ENCODE data around the gene DGKQ. TPM values are rescaled to one million over a fixed set of nuclear protein-coding genes. Genes with fewer than 3 reads are reported as not detected.

DGKQ gene
- total and polyA plus RNA-seq, 2 donors from 2014 or later = 3.5 to 13.7 TPM

DNA sequence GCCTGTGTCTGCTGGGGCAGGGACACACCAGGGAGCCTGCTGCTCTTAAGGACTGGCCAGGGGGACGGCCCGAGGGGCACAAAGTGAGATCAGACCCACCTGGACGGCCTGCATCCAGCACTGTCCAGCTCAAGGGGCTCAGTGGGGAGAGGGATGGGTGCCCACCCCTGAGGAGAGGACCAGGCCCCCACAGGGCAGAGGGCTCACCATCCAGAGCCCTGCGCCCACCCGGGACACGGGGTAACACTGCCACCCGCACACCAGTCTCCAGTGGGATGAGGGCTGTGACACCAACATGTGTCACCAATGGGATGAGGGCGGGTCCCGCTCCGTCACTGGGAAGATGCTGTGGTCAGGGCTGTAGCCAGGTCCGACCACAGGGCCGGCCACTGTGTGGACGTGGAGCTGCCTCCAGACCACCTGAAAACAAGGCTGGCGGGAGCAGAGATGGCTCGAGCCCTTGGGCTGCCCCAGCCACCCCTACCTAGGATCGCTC, 13.2 kb downstream of the DGKQ start:
- H3K4me1 ChIP-seq (ENCODE audit: control insufficient read depth in 2 of 3, insufficient read depth in 2 of 3, low read depth in 1 of 3, low read length in 3 of 3) = no peaks in the 10 kb centered on the region
- TF ChIP-seq, protein P1, sequence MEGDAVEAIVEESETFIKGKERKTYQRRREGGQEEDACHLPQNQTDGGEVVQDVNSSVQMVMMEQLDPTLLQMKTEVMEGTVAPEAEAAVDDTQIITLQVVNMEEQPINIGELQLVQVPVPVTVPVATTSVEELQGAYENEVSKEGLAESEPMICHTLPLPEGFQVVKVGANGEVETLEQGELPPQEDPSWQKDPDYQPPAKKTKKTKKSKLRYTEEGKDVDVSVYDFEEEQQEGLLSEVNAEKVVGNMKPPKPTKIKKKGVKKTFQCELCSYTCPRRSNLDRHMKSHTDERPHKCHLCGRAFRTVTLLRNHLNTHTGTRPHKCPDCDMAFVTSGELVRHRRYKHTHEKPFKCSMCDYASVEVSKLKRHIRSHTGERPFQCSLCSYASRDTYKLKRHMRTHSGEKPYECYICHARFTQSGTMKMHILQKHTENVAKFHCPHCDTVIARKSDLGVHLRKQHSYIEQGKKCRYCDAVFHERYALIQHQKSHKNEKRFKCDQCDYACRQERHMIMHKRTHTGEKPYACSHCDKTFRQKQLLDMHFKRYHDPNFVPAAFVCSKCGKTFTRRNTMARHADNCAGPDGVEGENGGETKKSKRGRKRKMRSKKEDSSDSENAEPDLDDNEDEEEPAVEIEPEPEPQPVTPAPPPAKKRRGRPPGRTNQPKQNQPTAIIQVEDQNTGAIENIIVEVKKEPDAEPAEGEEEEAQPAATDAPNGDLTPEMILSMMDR (IDR thresholded peaks at IDR 0.05; ENCODE audit: borderline replicate concordance, extremely low read depth, insufficient read depth) = no peak
- H3K9ac ChIP-seq (ENCODE audit: low read length in 3 of 3) = no peak overlapping the region
- DNase-seq = peak in 2 of 5 donors; percentile 28 to 60
- no peak overlapping the region for H3K4me3 ChIP-seq (ENCODE audit: low read length in 3 of 3)
- no peak for FAIRE-seq
- intact Hi-C loops (cut with DNase I) = no loop called here
- H3K27ac ChIP-seq (ENCODE audit: low read depth in 2 of 2, low read length in 2 of 2) = no peak overlapping the region
- H3K9me3 ChIP-seq (ENCODE audit: control insufficient read depth in 2 of 3, insufficient read depth in 1 of 3, low read length in 3 of 3) = no peaks in the 10 kb centered on the region
- no peaks in the 10 kb centered on the region for H3K36me3 ChIP-seq (ENCODE audit: control insufficient read depth in 2 of 3, insufficient read depth in 3 of 3, low read length in 3 of 3)
- H3K27me3 ChIP-seq (ENCODE audit: control insufficient read depth, insufficient read depth, low read length) = no peaks in the 10 kb centered on the region

DNA sequence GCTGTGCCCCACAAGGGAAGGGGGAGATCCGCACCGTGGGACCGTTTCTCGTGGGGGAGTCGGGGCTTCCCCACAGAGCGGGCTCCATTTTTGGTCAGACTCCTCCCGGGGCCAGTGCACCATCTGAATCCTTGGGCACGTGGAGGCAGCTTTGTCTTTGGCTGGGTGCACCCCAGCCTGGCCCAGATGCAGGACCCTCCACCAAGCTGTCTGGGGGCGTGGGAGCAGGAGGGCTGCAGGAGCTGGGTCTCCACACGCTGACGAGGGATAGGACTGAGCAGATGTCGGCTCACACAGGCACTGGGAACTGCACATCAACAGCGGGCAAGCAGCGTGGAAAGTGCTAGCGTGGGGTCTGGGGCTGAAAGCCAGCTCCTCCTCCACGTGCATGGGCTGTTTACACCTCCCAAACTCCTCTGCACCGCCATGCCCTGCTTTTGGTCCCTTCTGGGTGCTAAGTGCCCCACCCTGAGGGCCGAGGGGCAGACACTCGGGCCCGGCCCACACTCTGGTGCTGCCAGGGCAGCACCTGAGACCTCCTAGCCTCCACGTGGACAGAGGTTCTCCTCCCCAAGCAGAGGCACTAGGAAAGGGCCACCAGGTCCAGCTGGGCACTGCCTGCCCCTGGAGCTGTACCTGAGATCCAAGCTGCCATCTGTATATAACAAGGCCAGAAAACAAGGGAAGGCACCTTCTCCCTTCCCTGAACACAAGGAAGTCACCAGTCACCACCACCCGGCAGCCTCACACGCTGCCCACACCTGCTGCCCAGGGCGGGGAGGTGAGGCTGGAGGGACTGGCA, 13.8 kb downstream of the DGKQ start:
- no peaks in the 10 kb centered on the region for H3K9me3 ChIP-seq (ENCODE audit: control insufficient read depth in 2 of 3, insufficient read depth in 1 of 3, low read length in 3 of 3)
- no peaks in the 10 kb centered on the region for H3K27me3 ChIP-seq (ENCODE audit: control insufficient read depth, insufficient read depth, low read length)
- no peaks in the 10 kb centered on the region for H3K4me1 ChIP-seq (ENCODE audit: control insufficient read depth in 2 of 3, insufficient read depth in 2 of 3, low read depth in 1 of 3, low read length in 3 of 3)
- intact Hi-C loops (cut with DNase I) = no loop called here
- H3K9ac ChIP-seq (ENCODE audit: low read length in 3 of 3) = no peak overlapping the region
- TF ChIP-seq, protein P1 (IDR thresholded peaks at IDR 0.05; ENCODE audit: borderline replicate concordance, extremely low read depth, insufficient read depth) = no peak
- no peak overlapping the region for H3K4me3 ChIP-seq (ENCODE audit: low read length in 3 of 3)
- no peak overlapping the region for H3K27ac ChIP-seq (ENCODE audit: low read depth in 2 of 2, low read length in 2 of 2)
- peaks cover 0 to under 1% (median 0%) of the 10 kb centered on the region in 3 donors for H3K36me3 ChIP-seq (ENCODE audit: control insufficient read depth in 2 of 3, insufficient read depth in 3 of 3, low read length in 3 of 3)
- peak in 2 of 5 donors; percentile 30 to 66 for DNase-seq
- no peak for FAIRE-seq

DNA sequence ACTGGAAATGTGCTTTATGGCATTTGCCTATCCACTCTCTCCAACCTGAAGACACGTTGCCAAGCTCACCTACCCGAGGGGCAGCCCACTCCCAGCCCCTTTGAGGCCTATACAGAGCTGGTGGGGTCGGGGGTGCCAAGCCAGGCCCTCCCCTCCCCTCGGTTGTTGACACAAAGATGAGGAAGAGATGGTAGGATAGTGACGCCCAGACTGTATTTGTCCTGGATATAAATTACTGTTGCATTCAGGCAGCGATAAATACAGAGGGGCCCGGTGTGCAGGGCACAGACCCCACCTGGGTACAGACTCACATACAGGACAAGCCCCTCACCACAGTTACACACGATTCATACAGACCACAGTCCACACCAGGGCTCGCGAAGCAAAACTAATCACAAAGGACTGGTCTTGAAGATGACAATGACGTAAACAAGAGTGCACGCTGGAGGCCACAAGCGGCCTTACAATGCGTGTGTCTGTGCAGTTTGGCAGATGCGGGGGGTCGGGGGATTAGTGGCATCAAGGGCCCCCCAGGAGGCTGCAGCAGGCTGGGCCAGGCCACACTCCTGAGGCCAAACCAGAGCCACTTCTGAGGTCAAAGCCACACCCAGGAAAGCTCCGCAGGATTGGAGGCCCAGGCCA, 14.6 kb downstream of the DGKQ start:
- Histone ChIP-seq H3K9me3 (ENCODE audit: control insufficient read depth in 2 of 3, insufficient read depth in 1 of 3, low read length in 3 of 3) (no peaks in the 10 kb centered on the region), H3K4me3 (ENCODE audit: low read length in 3 of 3) (no peak overlapping the region), H3K4me1 (ENCODE audit: control insufficient read depth in 2 of 3, insufficient read depth in 2 of 3, low read depth in 1 of 3, low read length in 3 of 3) (no peaks in the 10 kb centered on the region), H3K9ac (ENCODE audit: low read length in 3 of 3) (no peak overlapping the region), H3K27ac (ENCODE audit: low read depth in 2 of 2, low read length in 2 of 2) (no peak overlapping the region), H3K36me3 (ENCODE audit: control insufficient read depth in 2 of 3, insufficient read depth in 3 of 3, low read length in 3 of 3) (peaks cover 0 to 5% (median 0%) of the 10 kb centered on the region in 3 donors), H3K27me3 (ENCODE audit: control insufficient read depth, insufficient read depth, low read length) (no peaks in the 10 kb centered on the region)
- TF ChIP-seq, protein P1 (IDR thresholded peaks at IDR 0.05; ENCODE audit: borderline replicate concordance, extremely low read depth, insufficient read depth) = no peak
- DNase-seq (peak in 2 of 5 donors; percentile 12 to 38), FAIRE-seq (no peak)
- intact Hi-C loops (cut with DNase I) = no loop called here

Data from kidney (tissue), 14 donors.